Fibroblast of mammary gland (primary cell): ENCODE measurements around the gene EFNA3.

Experiments
- DNase-seq: peaks from one replicate; pipeline ENCODE4 v3.0.0-alpha.2; 2010; ENCODE audit warnings: low read depth
- H3K4me3 ChIP-seq: 2 replicates; pipeline ENCODE4 v1.5.1; 2011; ENCODE audit warnings: low read depth, mild to moderate bottlenecking, low read length, moderate library complexity; ENCODE audit not compliant: control insufficient read depth
- TF ChIP-seq, protein P1 (sequence below): conservative IDR thresholded peaks from 2 replicates; pipeline ENCODE4 v1.5.1; 2011; ENCODE audit warnings: low read depth, low read length, inconsistent platforms; ENCODE audit not compliant: control insufficient read depth, insufficient read depth

EFNA3 gene

DNA sequence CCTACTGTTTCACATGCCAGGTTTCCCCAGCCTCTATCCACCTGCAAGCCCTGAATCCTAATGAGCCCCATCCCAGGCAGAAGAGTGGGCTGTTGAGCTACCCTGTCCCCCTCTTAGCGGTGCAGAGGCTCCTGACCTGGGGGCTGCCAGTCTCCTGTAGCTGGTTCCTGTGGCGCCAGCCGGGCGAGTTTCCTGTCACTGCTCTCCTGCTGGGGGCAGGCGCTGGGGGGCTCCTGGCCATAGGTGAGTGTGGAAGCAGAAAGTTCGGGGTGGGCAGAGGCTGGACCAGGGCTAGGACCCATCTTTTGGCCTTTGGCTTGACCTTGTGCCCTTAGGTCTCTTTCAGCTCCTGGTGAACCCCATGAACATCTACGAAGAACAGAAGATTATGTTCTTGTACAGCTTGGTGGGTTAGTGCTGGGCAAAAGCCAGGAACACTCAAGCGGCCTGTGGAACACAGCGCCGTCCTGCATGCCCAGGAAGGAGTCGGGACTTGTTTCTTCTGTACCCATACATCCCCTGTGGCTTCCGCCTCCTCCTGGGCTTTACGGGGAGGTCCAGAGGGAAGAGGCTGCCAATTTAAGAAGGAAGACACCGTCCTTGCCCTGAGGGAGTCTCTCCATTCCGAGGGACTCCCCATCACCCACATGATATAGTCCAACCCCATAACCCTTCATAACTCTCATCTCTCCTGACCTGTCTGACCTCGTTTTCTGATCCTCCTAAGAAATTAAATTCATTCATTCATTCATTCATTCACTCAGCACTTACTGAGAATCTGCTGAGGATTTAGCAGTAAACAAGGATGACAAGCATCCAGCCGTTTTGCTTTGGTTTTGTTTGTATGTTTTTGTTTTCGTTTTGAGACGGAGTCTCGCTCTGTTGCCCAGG, 44.1 kb upstream of the EFNA3 start:
- no peak for DNase-seq
- TF ChIP-seq, protein P1, sequence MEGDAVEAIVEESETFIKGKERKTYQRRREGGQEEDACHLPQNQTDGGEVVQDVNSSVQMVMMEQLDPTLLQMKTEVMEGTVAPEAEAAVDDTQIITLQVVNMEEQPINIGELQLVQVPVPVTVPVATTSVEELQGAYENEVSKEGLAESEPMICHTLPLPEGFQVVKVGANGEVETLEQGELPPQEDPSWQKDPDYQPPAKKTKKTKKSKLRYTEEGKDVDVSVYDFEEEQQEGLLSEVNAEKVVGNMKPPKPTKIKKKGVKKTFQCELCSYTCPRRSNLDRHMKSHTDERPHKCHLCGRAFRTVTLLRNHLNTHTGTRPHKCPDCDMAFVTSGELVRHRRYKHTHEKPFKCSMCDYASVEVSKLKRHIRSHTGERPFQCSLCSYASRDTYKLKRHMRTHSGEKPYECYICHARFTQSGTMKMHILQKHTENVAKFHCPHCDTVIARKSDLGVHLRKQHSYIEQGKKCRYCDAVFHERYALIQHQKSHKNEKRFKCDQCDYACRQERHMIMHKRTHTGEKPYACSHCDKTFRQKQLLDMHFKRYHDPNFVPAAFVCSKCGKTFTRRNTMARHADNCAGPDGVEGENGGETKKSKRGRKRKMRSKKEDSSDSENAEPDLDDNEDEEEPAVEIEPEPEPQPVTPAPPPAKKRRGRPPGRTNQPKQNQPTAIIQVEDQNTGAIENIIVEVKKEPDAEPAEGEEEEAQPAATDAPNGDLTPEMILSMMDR: no peak
- H3K4me3 ChIP-seq: no peak overlapping the region

- H3K4me3 ChIP-seq: no peak overlapping the region
- no peak for DNase-seq
- TF ChIP-seq, protein P1: no peak
Measured at GRCh38 chr1:155035936-155036335, 42.7 kb upstream of the EFNA3 start.

GRCh38 chr1:155037043-155037442, 41.6 kb upstream of the EFNA3 start:
- DNase-seq: no peak
- no peak overlapping the region for H3K4me3 ChIP-seq
- TF ChIP-seq, protein P1: no peak

DNA sequence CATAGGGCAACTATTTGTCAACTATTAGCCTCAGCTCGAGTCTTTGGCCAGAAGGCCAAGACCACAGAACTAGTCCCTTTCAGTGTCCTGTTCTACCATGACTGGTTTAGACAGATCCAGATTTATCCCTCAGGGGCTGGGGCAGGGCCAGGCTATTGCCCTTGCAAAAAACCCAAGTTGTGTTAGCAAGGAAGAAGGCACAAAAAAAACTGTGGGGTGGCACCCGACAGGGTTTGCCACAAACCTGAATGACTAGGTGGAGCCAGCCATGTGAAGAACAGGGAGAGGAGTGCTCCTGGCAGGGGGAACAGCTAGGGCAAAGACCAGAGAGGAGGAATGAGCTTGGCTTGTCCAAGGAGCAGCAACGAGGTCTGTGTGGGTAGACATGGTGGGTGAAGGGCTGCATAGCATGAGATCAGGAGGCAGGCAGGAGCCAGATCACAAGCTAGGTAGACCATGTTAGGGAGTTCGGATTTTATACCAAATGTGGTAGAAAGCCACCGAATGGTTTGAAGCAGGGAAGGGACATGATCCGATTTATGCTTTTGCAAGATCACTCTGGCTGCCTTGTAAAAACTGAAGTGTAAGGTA, 40.7 kb upstream of the EFNA3 start:
- TF ChIP-seq, protein P1: no peak
- DNase-seq: no peak
- H3K4me3 ChIP-seq: no peak overlapping the region

DNA sequence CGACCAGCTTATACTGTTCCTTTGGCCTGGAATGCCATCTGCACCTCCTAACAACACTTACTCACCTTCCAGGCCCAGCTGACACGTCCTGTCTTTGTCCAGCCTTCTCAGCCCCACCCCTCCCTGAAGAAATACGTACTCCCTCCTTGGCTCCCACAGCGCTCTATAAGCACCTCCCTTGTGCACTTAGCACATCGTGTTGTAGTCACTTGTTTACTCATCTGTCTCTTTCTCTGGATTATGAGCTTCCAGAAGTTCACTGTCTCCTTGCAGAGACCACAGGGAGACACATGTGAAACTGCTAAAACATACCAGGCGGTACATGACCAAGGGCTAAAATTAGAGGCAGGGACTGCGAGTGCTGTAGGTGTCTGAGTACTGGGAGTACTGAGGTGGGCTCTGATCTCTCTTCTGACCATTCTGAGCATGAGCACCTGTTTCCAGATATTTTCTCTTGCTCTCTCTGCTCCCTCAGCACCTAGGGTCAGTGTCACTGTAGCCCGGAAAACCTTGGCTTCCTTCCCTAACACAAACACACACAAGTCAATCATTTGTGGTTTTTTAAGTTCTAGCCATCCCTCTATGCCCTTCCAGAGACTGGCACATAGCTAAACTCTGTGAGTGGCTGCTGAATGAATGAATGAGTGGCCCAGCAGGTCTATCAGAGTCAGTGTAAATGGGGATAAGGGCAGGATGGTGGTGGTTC, 39.9 kb upstream of the EFNA3 start:
- TF ChIP-seq, protein P1: no peak
- peak; percentile 56 for DNase-seq
- no peak overlapping the region for H3K4me3 ChIP-seq

GRCh38 chr1:155039308-155039669, 39.3 kb upstream of the EFNA3 start:
- TF ChIP-seq, protein P1: no peak
- no peak overlapping the region for H3K4me3 ChIP-seq
- DNase-seq: no peak
